Activated CD8-positive, alpha-beta memory T cell treated with anti-CD3 and anti-CD28 coated beads, Interleukin-2, amount 50 U/mL, for 1 hour (primary cell): Measurements from ENCODE around the gene WDFY3.

Experiments used
- DNase-seq: peaks from one replicate; pipeline ENCODE4 v3.0.0-alpha.2; 2020; ENCODE audit errors: extremely low read depth

WDFY3 gene

DNA sequence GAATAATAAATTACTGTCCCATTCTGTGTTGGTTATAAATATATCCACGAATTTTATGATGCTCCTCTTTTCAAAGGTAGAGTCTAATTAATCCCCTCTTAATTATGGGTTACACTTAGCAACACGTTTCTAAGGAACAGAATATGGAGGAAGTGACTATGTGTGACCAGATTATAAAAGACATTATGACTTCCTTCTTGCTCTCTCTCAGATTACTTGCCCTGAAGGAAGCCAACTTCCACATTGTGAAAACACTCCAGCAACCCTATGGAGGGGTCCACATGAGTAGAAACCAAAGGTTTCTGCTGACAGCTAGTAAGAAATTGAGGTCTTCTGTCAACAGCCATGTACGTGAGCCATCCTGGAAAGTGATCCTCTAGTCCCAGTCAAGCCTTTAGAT, 59.3 kb downstream of the WDFY3 start:
- DNase-seq = no peak

DNA sequence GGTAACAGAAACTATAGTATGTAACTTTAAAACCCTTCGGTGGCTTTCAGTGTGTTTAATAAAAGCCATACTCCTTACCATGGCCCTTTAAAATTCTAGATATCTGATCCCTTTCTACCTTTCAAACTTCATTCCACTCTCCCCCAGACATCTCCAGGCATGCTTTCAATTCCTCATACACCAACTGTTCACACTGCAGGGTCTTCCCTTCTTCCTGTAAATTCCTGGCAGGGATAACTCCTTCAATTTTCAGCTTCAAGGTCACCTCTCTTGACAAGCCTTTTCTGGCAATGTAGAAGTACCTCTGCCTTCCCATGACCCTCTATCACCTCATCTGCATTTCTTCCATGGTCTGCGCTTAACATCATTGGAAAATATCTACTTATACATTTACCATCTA, 60.8 kb downstream of the WDFY3 start:
- no peak for DNase-seq

DNA sequence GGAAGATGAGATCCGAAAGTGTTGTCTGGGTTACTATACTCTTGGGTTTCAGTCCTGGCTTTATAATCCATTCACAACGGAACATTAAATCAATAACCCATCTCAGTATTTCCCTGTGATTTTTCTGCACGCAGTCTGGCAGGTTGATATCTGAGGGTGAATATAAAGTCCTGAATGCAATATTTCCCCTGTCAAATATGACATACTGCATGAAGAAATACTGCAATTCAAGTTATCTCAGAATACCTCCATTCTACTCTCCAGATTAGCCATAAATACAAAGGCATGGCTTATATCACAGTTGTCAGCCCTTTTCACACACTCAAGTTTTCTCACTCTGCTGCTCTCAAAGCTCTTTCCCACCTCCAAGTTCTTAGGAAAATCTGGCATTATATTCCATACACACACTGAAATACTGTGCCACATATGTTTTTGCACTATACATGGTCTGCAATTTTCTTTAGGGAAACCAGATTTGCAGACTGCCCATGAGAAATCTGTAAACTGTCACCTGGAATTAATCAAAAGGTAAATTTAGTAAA, 64.7 kb downstream of the WDFY3 start:
- DNase-seq = no peak

DNA sequence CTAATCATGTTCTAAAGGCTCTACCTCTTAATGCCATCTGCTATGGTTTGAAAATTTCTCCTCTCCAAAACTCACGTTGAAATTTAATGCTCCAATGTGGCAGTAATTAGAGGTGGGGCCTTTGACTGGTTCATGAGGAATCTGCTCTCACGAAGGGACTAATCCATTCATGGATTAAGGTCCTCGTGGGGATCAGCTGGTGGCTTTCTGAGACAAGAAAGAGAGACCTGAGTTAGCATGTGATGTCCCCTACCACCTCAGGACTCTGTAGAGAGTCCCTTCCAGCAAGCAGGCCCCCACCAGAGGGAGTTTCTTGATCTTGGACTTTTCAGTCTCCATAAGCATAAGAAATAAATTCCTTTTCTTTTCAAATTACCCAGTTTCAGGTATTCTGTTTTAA, 65.3 kb downstream of the WDFY3 start:
- no peak for DNase-seq

DNA sequence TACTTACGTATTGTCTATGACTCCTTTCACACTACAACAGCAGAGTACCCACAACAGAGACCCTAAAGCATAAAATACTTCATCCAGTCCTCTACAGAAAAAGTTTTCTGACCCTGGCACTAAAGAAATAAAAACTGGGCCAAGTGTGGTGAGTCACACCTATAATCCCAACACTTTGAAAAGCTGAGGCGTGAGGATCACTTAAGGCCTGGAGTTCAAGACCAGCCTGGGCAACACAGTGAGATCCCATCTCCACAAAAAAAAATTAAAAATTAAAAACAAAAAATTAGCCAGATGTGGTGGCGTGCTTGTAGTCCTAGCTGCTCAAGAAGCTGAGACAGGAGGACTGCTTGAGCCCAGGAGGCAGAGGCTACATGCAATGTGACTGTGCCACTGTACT, 66.9 kb downstream of the WDFY3 start:
- DNase-seq = no peak

DNA sequence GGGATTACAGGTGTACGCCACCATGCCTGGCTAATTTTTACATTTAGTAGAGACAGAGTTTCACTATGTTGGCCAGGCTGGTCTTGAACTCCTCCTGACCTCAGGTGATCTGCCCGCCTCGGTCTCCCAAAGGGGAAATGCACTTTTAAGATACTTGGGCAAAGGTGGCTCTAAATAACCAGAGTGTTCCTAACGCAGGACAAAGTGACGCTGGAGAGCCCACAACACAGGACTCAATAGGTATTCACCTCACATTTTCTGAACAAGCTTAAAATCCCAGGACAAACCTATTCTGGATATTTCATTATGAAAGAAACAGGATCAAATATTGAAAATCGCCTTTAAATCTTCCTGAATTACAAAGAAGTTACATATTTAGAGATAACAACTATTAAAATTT, 69.0 kb downstream of the WDFY3 start:
- DNase-seq = no peak

DNA sequence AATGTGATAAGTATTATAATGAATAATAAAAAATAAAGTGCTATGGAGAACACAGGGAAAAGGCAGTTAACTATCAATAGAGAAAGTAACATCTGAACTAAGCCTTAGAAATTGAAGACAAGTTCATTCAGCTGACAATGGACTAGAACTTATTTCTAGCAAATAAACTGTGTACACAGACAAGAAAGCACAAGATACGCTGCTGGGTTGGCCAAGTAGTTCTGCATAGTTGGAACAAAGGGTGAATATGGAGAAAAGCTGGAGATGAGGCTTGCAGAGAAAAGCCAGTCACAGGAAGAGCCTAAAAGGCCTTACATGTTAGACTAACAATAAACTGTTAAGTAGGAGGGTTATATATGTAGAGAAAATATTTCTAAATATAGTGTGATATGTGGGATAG, 71.2 kb downstream of the WDFY3 start:
- no peak for DNase-seq

DNA sequence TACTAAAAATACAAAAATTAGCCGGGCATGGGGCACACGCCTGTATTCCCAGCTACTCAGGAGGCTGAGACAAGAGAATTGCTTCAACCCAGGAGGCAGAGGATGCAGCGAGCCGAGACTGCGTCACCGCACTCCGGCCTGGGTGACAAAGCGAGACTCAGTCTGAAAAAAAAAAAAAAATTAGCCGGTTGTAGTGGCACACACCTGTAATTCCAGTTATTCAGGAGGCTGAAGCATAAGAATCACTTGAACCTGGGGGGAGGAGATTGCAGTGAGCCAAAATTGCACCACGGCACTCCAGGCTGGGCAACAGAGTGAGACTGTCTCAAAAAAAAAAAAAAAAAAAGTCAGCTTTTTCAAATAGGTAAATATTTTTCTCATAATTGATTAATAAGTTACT, 71.9 kb downstream of the WDFY3 start:
- no peak for DNase-seq

DNA sequence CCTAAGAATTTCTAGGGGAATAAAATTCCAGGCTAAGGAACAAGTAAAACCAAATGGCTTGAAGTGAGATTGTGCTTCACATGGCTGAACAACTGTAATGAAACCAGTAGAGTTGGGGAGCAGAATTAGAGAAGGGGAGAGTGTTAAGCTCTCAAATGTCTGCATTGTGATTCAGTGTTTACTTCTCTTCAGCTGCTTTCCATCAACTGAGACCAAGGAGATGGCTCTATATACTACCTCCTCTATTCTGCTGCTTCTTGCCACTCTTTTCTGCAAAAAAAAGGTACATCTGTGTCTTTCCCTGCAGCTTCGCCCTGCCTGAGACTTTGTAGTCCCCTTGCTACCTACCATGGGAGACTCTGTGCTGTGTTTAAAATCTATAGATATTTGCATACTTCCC, 73.5 kb downstream of the WDFY3 start:
- DNase-seq = no peak

DNA sequence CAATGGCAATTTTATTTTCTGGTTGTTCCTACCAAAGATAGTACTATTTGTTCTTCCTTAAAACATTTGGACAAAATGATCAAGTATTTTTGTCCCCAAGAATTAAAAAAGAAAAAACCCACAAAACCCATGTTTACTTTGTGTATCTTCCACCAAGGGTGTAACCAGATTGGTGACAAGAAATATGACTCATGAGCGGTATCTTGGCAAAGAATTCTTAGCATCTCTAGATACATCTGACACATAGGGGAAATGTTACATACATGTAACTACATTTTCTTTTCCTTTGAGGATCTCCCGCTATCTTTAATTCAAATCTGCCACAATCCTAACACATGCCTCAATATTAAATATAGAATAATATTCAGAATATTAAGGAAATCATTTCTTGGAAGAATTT, 78.7 kb downstream of the WDFY3 start:
- DNase-seq = no peak

DNA sequence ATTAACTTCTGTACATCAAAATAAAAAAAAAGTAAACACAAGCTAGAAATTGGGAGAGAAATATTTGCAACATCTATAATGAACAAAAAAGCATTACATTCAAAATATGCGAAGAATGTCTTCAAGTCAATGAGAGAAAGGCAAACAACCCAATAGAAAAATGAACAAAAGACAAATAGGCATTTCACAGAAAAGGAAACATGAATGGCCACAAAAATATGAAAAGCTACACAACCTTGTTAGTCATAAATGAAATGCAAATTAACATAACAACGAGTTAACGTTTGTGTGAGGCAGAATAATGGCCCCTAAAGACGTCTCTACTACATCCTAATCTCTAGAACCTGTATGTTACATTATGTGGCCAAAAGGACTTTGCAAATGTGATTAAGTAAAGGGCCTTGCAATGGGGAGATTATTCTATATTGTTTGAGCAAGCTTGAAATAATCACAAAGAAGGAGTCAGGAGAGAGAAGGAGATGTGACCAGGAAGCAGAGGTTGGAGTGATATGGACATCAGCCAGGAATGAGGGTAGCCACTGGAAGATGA, 86.8 kb downstream of the WDFY3 start:
- no peak for DNase-seq

DNA sequence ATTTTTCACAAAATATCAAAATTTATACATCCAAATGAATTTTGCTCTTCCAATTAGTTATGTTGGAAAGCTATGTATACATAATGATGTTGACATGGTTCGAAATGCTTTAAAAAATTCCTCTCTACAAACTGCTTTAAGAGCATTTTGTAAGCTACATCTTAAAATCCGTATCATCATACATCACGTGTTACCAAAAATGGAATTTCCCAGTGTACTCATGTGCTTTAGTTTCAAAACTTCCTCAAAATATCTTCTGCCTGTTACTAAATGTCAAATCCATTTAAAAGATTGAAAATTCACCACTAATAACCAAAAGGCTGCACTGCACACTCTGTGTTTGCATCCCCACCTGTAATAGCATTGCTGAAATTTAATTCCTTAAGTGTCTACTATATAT, 87.9 kb downstream of the WDFY3 start:
- no peak for DNase-seq

DNA sequence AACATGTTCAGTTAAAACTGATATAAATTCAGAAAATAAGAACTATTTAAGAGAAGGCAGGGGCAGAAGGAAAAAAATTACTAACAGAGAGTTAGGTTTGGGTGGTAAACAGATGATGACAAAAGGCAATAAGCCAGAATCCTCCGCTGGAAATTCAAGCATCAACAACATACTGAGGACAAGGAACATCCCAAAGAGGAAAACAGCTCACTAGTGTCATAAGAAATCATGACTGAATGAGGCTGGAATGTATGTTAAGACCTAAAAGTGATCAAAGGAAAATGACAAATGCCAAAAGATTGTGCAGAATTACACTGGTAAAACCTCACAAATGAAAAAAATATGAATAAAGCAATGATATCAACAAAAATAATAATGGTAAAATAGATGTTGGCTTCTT, 88.4 kb downstream of the WDFY3 start:
- no peak for DNase-seq

DNA sequence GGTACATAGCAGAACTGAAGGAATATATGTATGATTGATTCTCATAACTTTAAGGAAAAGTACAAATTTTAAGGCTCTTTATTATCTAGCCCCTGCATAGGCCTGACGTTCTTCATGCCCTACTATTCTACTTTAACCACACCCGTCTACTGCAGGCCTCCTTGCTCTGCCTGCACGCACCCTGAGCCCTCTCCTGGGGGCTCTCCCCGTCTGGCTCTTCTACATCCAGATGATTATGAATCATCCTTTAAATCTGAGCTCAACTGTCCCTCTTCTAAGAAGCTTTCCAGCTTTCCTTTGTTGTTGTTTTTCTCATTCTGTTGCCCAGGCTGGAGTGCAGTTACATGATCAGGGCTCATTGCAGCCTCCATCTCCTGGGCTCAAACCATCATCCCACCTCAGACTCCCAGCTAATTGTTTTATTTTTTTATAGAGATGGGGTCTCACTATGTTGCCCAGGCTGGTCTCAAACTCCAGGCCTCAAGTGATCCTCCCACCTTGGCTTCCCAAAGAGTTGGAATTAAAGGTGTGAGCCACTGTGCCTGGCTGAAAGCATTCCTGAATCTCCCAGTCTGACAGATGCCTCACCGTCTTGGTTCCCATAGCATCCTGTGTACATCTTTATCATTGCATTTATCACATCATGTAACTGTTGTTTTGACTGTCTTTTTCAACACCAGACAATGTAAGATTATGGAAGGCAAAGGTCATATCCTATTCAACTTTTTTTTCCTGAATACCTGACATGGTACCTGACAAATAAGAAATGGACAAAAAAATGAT, 89.2 kb downstream of the WDFY3 start:
- no peak for DNase-seq

DNA sequence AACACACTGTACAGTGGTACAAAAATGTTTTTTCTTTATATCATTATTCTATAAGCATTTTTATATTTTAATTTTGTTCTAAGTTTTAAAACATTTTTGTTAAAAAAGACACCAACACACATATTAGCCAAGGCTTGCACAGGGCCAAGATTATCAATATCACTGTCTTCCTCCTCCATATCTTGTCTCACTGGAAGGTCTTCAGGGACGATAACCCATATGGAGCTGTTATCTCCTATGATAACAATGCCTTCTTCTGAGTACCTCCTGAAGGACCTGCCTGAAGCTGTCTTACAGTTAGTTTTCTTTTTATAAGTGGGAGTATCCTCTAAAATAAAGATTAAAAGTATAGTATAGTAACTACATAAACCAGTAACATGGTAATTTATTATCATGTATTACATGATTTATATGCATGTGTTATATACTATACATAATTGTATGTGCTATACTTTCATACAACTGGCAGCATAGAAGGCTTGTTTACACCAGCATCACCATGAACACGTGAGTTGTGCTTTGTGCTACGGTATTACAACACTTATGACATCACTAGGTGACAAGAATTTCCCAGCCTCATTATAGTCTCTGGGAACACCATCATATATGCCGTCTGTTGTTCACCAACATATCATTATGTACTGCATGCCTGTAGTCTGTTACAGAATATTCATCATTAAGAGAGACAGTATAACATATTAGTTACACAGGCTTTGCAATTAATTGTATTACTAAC, 90.7 kb downstream of the WDFY3 start:
- DNase-seq = no peak

DNA sequence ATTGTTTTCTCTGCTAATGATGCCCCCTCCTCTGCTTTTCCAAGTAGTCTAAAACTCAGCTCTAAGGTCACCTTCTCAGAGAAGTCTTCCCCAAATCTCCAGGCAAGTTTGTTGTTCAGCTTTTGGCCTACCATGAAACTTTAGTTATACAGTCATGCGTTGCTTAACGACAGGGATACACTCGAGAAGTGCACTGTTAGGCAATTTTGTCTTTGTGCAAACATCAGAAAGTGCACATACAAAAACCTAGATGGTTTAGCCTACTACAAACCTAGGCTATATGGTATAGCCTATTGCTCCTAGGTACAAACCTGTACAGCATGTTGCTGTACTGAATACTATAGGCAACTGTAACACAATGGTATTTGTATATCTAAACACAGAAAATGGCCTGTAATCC, 91.9 kb downstream of the WDFY3 start:
- DNase-seq = no peak

DNA sequence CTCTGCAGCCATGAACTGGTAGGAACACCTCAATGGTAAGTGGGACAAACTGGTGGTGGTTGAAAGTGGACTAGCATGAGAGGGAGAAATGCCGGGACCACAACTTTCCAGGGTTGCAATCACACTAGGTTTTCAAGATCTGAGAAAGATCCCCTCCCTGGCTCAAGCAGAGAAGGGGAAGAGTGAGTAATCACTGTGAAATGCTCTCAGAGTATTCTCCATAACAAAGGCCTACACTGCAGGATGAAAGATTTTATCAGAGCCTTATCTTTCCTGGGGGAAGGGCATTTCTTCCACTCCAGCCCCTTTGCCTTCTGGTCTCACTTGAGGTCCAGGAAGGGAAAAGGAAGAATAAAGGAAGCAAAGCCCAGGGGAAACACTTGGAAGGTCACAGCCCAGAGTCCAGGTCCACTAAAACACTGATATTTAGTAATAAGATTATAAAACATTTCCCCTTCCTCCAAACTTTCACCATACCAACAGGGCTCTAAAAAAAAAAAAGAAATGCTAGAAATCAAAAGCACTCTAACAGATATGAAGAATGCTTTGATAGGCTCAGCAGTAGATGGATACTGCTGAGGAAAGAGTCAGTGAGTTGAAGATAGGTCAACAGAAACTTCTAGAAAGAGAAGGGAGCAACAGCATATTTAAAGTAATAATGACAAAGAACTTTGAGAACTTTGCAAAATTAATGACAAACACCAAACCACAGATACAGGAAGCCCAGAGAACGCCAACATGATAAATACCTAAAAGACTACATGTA, 95.9 kb downstream of the WDFY3 start:
- DNase-seq = no peak

DNA sequence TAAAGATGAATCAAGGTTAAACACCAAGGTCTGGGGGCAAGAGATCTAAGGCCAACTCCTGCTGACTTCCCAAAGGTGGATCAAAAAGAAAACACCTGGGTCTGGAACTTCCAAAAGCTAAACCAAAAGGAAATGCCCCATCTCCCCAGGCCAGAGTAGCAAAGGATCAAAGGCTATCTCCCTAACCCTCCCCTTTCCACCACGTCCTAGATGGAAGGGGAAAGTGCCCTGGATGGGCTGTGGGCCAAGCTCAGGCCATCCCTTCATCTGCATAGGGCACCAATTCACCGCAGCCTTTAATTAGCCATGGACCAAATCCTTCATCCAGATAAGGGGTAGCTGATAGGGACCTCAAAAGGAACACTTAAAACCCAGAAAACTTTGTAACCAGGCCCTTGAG, 100.2 kb downstream of the WDFY3 start:
- no peak for DNase-seq

DNA sequence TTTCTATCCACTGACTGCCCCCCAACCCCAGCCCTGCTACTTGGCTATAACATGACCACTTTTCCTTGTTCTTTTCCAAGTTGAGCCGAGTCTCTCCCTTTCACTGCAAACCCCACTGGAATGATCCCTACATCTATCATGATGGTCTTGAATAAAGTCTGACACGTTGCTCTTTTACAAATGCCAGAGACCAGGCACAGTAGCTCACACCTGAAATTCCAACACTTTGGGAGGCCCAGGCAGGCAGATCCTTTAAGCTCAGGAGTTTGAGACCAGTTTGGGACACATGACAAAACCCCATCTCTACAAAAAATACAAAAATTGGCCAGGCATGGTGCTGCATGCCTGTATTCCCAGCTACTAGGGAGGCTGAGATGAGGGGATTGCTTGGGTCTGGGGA, 100.9 kb downstream of the WDFY3 start:
- no peak for DNase-seq

DNA sequence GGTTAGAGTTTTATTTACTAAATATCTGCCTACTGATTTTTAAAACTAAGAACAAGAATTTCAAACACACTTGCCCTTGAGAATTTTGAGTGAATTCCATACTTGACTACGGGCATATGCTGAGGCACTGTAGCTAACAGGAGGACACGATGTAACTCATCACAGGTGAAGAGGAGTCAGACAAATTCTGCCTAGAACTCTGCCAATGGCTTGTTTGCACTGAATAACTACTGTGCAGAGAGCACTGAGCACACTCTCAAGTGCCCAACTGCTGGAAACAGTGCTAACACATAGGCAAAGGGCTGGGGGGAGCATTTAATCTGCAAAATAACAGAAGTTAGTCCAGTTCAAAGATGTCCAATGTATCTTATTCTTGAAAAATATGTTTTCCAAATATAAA, 104.4 kb downstream of the WDFY3 start:
- DNase-seq = no peak

DNA sequence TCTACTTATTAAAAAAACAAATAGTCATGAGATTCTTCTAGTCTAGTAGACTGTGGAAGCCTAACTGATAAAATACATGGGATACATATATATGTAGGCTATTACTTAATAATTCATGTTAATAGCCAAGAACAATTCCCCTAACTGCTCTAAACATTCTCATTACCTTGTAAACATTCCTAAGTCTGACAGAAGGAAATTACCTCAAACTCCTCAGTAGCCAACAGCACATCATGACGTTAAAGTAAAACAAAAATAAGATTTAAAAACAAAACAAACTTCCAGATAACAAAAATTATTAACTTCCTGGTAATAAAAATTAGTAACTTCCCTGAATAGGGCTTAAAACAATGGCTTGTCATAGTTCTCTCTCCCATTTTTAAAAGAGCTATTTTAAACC, 109.2 kb downstream of the WDFY3 start:
- no peak for DNase-seq

DNA sequence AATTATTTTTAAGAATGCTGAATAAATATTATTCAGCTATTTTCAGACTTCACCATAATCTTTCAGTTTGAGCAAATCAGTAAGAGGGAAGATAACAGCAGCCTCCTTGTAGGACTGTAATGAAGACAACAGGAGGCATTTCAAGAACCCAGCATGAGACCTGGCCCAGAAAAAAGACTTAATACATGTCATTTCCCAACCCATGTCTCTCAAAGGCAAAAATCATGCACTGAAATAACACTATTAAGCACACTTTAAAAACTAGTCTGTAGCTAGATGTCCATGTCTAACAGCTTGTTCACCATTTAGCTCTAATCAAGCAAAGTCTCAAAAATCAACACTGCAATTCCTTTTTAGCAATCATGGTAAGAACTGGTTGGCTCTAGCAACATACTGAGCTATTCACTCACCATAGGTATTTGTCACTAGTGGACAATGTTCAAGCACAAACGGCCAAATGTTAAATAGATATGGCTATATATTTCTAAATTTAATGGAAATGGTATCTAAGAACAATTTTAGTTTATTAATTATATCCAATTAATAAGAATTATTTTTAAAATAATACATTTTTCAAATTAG, 109.9 kb downstream of the WDFY3 start:
- DNase-seq = no peak
